Transverse colon (tissue), 4 donors: Measurements from ENCODE around the gene SERP2. TPM values are rescaled to one million over a fixed set of nuclear protein-coding genes. Genes with fewer than 3 reads are reported as not detected.

Source experiments
- DNase-seq: peaks from one replicate; pipeline ENCODE4 v3.0.0-alpha.2; 2019
- H3K27ac ChIP-seq, 4 donors: fragments of 200-600 bp; sonication (generic); 2 replicates each; pipeline ENCODE4 v1.5.1; 2016 to 2018; ENCODE audit warnings: inconsistent platforms in 4 of 4
- H3K27me3 ChIP-seq: fragments of 200-600 bp; sonication (generic); 2 replicates; pipeline ENCODE4 v1.5.1; 2017; ENCODE audit warnings: inconsistent platforms
- H3K36me3 ChIP-seq, 4 donors: fragments of 200-600 bp; sonication (generic); 2 replicates each; pipeline ENCODE4 v1.5.1; 2017 to 2019; ENCODE audit warnings: inconsistent platforms in 4 of 4
- H3K4me1 ChIP-seq, 4 donors: fragments of 200-600 bp; sonication (generic); 2 replicates each; pipeline ENCODE4 v1.5.1; 2017 to 2020; ENCODE audit warnings: inconsistent platforms in 4 of 4
- H3K4me3 ChIP-seq, 4 donors: fragments of 200-600 bp; sonication (generic); 1 replicate in 1 of 4; 2 replicates in 3 of 4; pipeline versions ENCODE4 v1.5.1 to v1.6.1; 2017 to 2019; ENCODE audit warnings: inconsistent platforms in 4 of 4
- H3K9me3 ChIP-seq, 2 donors: fragments of 200-600 bp; sonication (generic); 2 replicates each; pipeline ENCODE4 v1.5.1; 2017 to 2019; ENCODE audit warnings: inconsistent platforms in 2 of 2
- EP300 ChIP-seq: sonication (generic); formaldehyde crosslinking; IDR thresholded peaks from one replicate; pipeline ENCODE4 v1.6.1; 2017; ENCODE audit warnings: antibody characterized with exemption, low read depth
- POLR2A ChIP-seq: fragments of 450-650 bp; IDR thresholded peaks from one replicate; pipeline ENCODE4 v1.6.1; 2016; ENCODE audit warnings: antibody characterized with exemption, mild to moderate bottlenecking, moderate library complexity
- POLR2AphosphoS5 ChIP-seq, 3 donors: sonication (generic); formaldehyde crosslinking; IDR thresholded peaks; one replicate each; pipeline ENCODE4 v1.6.1; 2016; ENCODE audit warnings: antibody characterized with exemption in 3 of 3
- WGBS, 2 donors: methylation state at CpG; one replicate each; pipeline ENCODE4 v1.1.5; 2018; ENCODE audit warnings: low coverage in 1 of 2; 5-methylcytosine and 5-hydroxymethylcytosine counted together
- in situ Hi-C, 4 donors: fragments of 200-750 bp; cut with MboI; loops; one replicate each; pipeline versions ENCODE4 v1.15.0 to v1.15.1; 2017; ENCODE audit warnings: low sequenced_read_pairs in 3 of 4, low pct_ligation_motif_present in 1 of 4, low pct_unique_long_range_greater_than_20kb in 1 of 4
- intact Hi-C: fragments of 100-400 bp; cut with DNase I; formaldehyde crosslinking; loops from one replicate; pipeline ENCODE4 v1.15.1; 2023; ENCODE audit warnings: low total_unique reads
- total RNA-seq, 4 donors: library from RNA; depleted of rRNA; stranded (reverse); fragments of >200 nt; gene quantifications; one replicate each; pipeline ENCODE4 v1.1.0, GENCODE V29; 2016
- TF ChIP-seq, protein P1 (sequence below), 5 experiments: fragments of 200-600 bp in 3 of 5; fragments of 450-650 bp in 2 of 5; sonication (generic) in 3 of 5; IDR thresholded peaks; 1 replicate in 2 of 5; 2 replicates in 3 of 5; pipeline ENCODE4 v1.5.1; 2016 to 2017; ENCODE audit warnings: antibody characterized with exemption in 5 of 5, inconsistent platforms in 3 of 5, mild to moderate bottlenecking in 2 of 5, moderate library complexity in 1 of 5

The SERP2 gene
- total RNA-seq, 4 donors from 2014 or later, result 1.8 to 2.4 TPM; not detected in 2

DNA sequence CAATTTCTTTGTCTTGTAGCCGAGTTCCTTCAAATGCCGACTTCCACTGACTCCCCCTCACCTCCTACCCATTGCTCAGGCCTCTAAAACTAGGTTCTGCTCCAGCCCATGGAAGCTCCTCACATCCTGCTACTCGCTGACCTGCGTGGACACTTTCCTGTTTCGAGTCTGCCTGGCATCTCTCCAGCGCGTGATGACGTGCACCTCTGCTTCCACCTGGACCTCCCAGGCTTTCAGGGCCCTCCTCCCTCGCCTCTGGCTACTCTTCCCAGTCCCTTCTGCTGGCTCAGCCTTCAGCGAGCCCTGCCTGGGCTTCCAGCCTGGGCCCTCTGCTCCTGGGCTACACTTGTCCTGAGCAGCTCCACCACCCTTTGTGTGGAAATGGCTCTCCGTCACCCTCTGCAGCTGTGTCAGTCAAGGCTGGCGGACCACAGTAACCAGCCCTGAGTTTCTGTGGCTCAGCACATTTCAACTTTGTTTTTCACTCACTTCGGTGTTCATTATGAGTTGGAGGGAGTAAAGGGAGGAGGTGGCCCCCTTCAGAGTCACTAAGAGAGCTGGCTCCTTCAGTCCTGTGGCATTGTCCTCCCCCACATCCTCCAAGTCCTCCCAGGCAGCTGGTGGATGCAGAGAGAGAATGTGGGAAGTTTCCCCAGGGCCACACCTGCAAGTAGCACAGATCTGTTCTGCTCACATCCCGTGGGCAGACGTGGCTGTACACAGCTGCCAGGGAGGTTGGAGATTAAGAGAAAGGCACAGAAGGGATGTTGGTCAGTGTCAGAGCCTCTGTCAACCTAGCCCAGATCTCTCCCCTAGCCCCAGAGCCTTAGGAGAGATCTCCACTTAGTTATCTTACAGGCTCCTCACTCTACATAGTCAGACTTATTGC lies 49.4 kb downstream of the SERP2 start:
- H3K27me3 ChIP-seq, result no peaks in the 10 kb centered on the region
- H3K36me3 ChIP-seq, result no peaks in the 10 kb centered on the region
- TF ChIP-seq POLR2A, result no peak
- TF ChIP-seq, protein P1, sequence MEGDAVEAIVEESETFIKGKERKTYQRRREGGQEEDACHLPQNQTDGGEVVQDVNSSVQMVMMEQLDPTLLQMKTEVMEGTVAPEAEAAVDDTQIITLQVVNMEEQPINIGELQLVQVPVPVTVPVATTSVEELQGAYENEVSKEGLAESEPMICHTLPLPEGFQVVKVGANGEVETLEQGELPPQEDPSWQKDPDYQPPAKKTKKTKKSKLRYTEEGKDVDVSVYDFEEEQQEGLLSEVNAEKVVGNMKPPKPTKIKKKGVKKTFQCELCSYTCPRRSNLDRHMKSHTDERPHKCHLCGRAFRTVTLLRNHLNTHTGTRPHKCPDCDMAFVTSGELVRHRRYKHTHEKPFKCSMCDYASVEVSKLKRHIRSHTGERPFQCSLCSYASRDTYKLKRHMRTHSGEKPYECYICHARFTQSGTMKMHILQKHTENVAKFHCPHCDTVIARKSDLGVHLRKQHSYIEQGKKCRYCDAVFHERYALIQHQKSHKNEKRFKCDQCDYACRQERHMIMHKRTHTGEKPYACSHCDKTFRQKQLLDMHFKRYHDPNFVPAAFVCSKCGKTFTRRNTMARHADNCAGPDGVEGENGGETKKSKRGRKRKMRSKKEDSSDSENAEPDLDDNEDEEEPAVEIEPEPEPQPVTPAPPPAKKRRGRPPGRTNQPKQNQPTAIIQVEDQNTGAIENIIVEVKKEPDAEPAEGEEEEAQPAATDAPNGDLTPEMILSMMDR (IDR thresholded peaks at IDR 0.05), result no peak
- TF ChIP-seq POLR2AphosphoS5 (IDR thresholded peaks at IDR 0.05), result no peak
- no peak for TF ChIP-seq EP300
- 78 to 81% methylated on average over 11 to 15 of the region's 15 CpGs for WGBS, 2 donors
- in situ Hi-C loops (no loop called here), intact Hi-C loops (no loop called here)
- no peaks in the 10 kb centered on the region for H3K9me3 ChIP-seq
- H3K4me3 ChIP-seq, result no peak overlapping the region
- no peak for DNase-seq
- H3K4me1 ChIP-seq, result no peaks in the 10 kb centered on the region
- H3K27ac ChIP-seq, result no peak overlapping the region

DNA sequence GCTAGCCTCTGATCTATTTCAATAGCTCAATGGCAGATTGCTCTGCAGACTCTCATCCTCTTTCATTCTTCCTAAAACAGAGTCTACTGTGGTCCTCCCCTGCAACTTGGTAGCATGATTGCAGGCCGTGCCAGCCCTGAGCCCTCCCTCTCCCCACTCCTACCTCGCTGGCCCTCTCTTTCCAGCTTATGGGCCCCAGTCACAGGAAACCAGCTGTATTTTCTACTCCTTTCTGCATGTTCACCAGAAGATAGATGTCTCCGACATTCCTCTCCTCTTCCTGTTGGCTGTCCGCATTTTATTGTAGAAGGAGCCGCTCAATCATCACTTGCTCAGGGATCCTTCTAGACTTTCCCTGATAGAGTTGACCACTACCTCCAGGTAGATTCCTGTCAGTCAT lies 50.2 kb downstream of the SERP2 start:
- Histone ChIP-seq H3K9me3 (no peaks in the 10 kb centered on the region), H3K27ac (no peak overlapping the region), H3K4me1 (no peaks in the 10 kb centered on the region), H3K36me3 (no peaks in the 10 kb centered on the region), H3K4me3 (no peak overlapping the region), H3K27me3 (no peaks in the 10 kb centered on the region)
- intact Hi-C loops, result no loop called here
- TF ChIP-seq, protein P1 (IDR thresholded peaks at IDR 0.05), result no peak
- TF ChIP-seq POLR2AphosphoS5 (IDR thresholded peaks at IDR 0.05) (no peak), EP300 (no peak), POLR2A (no peak)
- in situ Hi-C loops, result no loop called here
- DNase-seq, result no peak
- WGBS, 2 donors, result 95% methylated on average over 5 of the region's 5 CpGs; no CpG with 5 or more reads in 1 of the 2 donors

DNA sequence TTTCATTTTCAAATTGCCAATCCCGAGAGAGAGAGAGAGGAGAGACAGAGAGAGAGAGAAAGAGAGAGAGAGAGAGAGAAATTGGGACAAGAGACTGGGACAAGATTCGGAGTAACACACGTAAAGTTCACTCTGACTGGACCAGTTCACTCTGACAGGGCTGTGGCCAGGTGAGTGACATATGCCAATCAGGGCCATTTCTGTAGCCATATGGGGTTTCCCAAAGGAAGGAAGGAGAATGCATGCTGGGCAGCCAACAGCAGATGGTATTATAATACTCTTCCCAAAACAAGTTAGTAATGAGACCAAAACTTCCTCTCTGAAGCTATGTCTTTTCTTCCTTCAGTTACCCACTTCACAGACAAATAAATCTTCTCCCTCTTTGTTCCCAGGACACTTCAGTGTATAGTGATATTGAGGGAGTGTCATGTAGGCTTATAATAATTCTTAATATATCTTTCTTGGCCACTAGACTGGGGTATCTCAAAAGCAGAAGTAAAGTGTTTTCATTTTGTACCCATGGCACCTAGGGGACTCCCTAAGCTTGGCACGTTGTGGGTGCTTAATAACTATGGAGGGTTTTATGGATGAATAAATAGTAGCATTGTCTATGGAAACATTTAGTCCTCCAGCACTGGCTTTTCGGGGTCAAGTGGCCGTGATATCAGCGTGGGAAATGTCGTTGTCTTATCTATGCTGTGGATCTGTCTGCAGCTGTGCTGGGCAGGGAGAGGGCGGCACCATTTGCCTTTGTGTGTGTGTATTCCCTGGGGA lies 51.6 kb downstream of the SERP2 start:
- Histone ChIP-seq H3K4me3 (no peak overlapping the region), H3K36me3 (no peaks in the 10 kb centered on the region), H3K9me3 (no peaks in the 10 kb centered on the region), H3K27ac (no peak overlapping the region), H3K27me3 (no peaks in the 10 kb centered on the region), H3K4me1 (no peaks in the 10 kb centered on the region)
- intact Hi-C loops (no loop called here), in situ Hi-C loops (loop anchor here in 2 of 4 donors (25.0 kb wide), 1 partner anchor 238 kb away; no protein-coding TSS in a partner anchor)
- DNase-seq, result no peak
- TF ChIP-seq POLR2A (no peak), EP300 (no peak), POLR2AphosphoS5 (IDR thresholded peaks at IDR 0.05) (no peak)
- 60 to 100% methylated on average over 1 to 9 of the region's 9 CpGs for WGBS, 2 donors

DNA sequence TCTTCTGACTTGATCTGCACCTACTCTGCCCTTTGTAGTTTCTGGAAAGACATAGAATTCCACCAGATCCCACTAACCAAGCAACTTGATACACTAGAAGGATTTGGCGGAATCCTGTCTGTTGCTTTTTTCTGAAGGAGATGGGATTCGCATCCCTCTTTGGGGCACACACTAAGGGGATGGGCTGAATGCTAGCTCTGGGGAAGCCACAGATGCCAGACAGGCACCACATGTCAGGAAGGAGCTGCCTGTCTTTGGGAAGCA lies 52.1 kb downstream of the SERP2 start:
- no peaks in the 10 kb centered on the region for H3K9me3 ChIP-seq
- H3K4me1 ChIP-seq, result peaks cover 0 to under 1% (median under 1%) of the 10 kb centered on the region in 4 donors
- no peak overlapping the region for H3K27ac ChIP-seq
- in situ Hi-C loops (loop anchor here in 2 of 4 donors (25.0 kb wide), 1 partner anchor 238 kb away; no protein-coding TSS in a partner anchor), intact Hi-C loops (no loop called here)
- no peaks in the 10 kb centered on the region for H3K27me3 ChIP-seq
- TF ChIP-seq EP300, result no peak
- TF ChIP-seq POLR2AphosphoS5 (IDR thresholded peaks at IDR 0.05), result no peak
- no peak for TF ChIP-seq POLR2A
- TF ChIP-seq, protein P1 (IDR thresholded peaks at IDR 0.05), result no peak
- no peak overlapping the region for H3K4me3 ChIP-seq
- DNase-seq, result no peak
- WGBS, 2 donors, result 91% methylated on average over 2 of the region's 2 CpGs; no CpG with 5 or more reads in 1 of the 2 donors
- H3K36me3 ChIP-seq, result no peaks in the 10 kb centered on the region
